Left hindlimb (tissue), 1 donor: ENCODE results near the gene MED12L.
A peak's percentile ranks its signal among the peaks of the same experiment; 100 is the strongest.
"Not testable (repeated sequence)": the region's sequence is repeated elsewhere in the genome, so short reads cannot be mapped to it uniquely, and the experiment has no call there.

ENCODE experiments used
- DNase-seq: peaks from one replicate; pipeline ENCODE4 v3.0.0-alpha.2; 2018

MED12L gene

DNA sequence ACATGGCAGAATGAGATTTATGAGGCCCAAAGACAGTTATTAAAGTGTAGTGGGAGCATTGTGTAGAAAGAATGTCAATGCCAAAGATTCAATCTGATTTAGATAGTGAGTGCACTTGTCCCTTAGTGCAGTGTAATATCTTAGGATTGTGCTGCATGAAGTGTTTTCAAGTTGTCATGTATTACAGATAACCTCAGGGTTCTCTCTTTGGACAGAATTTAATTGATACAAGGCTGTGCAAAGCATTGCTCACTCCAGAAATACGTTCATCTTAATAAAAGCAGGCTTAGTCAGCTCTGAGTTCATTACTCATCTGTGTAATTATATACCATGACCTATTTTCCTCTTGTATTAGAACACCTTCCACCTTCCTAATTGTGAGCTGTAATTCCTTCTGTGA, 133.6 kb downstream of the MED12L start:
- no peak for DNase-seq

DNA sequence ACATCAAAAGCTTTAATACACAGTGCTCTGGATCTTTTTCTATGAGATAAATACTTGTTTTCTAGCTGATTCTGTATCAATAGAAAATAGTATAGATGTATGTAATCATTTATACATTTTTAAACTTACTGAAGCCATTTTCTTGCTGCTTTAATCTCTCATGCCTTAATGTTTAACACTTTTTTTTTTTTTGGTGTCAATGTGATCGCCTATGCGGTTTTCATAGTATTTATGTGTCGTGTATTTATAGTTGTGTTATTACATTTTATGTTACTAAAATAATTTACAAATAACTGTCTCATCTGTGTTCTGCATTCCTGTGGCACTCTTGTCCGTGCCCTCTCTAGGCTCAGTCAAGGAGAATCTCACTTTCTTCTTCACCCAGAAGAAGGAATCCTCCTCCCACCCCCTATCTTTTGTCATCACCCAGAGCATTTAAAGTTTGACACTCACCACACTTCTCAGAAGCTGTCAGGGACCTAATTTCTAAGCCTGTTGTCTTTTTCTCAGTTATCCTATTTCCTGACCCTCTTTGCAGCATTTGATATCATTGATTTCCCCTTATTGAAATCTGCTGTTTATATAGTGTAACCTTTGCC, 138.9 kb downstream of the MED12L start:
- DNase-seq = no peak

- no peak for DNase-seq
Observed at GRCh38 chr3:151225040-151225975, 139.8 kb downstream of the MED12L start.

- no peak for DNase-seq
Observed at GRCh38 chr3:151226088-151226563, 140.7 kb downstream of the MED12L start.

DNA sequence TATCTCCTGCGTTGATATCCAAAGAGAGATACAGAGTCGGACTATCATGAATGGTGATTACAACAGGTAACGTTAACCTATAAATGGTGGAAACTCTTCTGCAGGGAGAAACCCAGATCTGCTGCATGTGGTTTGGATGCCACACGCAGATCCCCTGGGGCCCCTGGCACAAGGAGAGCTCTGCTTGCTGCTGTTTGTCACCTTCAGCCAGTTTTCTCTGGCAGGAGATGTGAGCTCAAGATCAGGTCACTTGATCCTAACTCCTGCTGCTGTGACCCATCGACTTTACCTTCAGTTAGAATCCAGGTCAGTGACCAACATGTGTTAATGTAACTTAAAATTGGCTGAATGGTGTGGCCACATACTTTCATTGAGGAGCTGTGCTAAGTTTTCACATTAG, 141.4 kb downstream of the MED12L start:
- DNase-seq = no peak

GRCh38 chr3:151227266-151227806, 141.9 kb downstream of the MED12L start:
- no peak for DNase-seq

DNA sequence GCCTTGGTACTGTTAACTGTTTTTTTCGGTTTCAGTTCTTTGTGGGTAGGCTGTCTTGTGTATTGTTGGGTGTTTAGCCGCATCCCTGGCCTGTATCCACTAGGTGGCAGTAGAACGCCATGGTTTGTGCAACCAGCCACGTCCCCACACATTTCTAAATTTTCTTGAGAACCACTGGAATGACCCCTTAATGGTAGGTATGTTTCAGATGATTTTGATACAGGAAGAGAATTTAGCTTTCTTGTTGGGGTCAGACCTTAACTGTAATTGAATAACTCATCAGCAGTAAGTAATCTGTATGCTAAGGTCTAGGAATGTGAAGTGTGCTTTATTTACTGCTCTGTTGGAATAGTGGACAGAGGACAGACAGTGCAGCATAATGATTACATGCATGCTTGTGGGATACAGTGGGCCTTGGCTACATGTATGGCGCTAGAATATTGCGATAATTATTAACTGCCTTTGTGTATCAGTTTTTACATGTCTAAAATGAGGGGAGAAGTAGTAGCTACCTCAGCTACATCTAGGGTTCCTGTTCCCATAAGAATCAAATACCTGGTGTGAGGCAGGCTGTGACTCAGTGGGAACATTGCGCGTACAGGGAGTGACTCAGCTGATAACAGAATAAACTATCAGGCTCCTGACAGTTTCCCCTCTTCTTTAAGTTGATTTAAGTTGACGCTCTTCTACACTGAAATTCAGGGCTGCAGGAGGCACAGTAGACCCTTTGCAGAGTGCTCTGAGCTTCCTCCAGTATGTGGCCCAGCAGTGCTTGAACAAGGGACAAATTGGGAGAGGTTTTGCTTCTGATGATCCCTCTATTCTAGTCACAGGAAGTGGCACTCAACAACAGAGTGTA, 142.6 kb downstream of the MED12L start:
- peak; percentile 81 for DNase-seq

GRCh38 chr3:151228666-151229040, 143.2 kb downstream of the MED12L start:
- no peak for DNase-seq

DNA sequence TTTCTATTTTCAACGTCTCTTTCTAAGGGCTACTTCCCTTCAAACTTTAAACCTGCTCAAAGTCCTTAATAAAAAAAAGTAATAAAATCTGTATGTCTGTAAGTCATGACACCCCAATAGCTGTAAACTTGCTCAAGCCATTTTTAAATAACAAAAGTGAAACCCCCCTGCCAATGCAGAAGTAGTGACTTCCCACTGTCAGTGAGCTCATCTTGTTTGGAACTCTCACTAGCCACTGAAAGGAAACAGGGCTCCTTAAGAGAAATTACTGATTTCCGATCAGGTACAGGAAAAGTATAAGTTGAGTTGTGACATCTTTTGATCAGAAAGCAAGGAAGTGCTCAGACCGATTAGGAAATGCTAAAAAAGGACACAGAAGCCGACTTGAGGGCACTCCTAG, 145.2 kb downstream of the MED12L start:
- DNase-seq = no peak

DNA sequence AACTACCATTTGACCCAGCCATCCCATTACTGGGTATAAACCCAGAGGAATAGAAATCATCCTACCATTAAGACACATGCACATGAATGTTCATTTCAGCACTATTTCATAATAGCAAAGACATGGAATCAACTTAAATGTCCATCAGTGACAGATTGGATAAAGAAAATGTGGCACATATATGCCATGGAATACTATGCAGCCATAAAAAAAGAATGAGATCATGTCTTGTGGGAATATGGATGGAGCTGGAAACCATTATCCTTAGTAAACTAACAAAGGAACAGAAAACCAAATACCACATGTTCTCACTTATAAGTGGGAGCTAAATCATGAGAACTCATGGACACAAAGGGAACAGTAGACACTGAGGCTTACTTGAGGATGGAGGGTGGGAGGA, 146.9 kb downstream of the MED12L start:
- DNase-seq = not testable (repeated sequence)

- DNase-seq = no peak
Observed at GRCh38 chr3:151232991-151233390, 147.5 kb downstream of the MED12L start.

- DNase-seq = no peak
Observed at GRCh38 chr3:151234825-151235224, 149.4 kb downstream of the MED12L start.

GRCh38 chr3:151236316-151236715, 150.9 kb downstream of the MED12L start:
- DNase-seq = no peak

GRCh38 chr3:151236736-151237135, 151.3 kb downstream of the MED12L start:
- DNase-seq = no peak

DNA sequence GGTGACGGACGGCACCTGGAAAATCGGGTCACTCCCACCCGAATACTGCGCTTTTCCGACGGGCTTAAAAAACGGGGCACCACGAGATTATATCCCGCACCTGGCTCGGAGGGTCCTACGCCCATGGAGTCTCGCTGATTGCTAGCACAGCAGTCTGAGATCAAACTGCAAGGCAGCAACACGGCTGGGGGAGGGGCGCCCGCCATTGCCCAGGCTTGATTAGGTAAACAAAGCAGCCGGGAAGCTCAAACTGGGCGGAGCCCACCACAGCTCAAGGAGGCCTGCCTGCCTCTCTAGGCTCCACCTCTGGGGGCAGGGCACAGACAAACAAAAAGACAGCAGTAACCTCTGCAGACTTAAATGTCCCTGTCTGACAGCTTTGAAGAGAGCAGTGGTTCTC, 156.5 kb downstream of the MED12L start:
- not testable (repeated sequence) for DNase-seq

DNA sequence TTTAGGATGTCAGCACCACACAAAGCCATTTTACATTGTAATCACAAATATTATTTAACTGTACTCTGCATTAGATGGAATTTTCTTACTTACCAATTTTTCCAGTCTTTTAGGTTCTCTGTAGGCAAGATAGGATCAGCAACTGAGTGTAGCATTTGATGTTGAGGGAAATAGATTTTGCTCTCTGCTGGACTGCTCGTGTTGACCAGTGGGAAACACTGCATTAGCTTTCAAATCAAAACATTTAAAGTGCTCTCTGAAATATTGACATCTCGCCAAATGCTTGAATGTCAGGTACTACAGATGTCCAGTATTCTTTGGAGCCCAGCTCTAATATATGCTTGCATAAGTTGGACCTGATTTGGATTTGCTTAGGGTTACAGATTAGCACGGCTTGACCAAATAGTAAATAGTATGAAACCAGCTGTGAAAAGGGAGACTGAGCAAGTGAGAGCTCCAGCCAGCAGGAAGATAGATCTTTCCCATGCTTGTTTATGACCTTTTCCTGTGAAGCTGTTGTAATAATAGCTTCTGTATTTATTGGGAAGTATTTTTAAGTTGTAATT, 163.4 kb downstream of the MED12L start:
- no peak for DNase-seq

DNA sequence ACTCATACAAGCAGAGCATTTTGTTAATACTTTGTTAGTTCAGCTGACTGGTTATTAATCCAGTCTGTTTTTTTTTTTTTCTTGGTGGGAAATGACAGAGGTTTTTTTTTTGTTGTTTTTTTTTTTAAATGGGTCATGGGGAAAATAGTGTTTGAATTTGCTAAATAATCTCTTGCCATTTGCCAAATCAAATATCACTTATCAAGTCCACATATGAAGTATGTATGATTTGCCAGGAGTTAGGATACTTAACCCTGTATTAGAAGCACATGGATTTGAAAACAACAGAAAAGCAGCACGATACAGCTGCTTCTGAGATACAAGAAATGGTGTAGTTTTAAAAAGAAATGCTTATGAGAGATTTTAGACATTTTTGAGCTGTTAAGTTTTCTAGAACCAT, 171.3 kb downstream of the MED12L start:
- DNase-seq = no peak

DNA sequence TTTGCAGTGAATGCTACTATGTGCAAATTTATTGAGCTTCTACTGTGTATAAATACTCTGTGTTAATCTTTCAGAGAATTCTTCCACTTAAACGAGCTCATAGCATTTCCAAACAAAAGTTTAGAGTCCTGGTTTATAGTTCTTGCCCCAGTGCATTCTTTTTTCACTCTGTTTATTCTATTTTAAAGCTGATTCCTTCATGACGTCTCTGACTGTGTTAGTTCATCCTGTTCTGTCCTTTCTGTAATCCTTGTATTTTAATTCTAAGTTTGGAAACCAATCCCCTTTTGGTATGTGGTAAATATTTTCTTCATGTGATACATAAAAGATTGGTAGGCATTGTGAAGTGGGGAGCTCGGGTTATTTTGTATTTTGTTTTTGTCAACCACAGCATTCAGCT, 174.2 kb downstream of the MED12L start:
- DNase-seq = no peak

DNA sequence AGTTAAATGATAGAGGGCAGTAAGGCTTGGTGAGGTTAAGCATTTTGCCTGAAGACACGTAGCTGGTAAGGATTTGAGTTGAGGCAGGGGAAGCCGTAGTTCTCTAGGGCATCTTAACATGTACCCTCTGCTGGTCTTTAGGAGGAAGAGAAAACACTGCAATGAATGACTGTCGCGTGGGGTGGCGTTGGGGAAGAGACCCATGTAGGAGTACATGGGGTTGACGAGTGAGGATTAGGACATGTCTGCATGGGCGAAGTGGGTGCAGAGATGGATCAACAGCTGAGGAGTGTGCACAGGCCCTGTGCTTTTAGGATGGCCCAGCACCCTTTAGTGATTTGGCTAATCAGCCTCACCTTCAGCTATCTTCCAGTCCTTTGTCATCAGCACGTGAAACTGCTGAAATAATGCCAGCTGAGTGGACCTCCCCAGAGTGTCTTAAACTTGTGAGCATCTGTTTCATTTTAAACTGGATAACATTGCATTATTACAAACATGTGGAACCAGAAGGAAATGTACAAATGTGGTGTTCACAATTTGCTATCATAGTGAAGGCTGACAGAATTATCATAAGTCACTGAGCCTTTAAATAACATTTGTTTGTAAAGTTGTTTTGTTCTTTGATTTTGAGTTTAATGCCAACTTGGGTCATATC, 177.5 kb downstream of the MED12L start:
- DNase-seq = peak; percentile 32

GRCh38 chr3:151264605-151265004, 179.1 kb downstream of the MED12L start:
- DNase-seq = no peak

DNA sequence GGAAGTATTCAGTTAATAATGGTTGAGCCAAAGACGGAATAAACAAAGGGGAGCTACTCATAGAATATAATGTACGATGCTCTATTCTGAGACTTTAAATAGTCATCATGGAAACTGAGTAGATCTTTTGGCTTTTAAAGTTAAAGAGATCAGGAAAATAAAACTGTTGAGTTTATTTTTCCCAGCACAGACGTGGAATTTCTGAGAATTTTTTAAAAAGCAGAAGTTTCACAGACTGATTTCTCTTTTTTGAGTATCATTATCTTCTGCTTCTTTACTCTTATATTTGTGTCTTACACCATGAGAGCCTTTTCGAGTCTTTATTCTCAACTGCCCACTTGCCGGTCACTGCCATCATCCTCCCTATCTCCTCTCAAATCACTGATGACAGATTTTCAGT, 179.7 kb downstream of the MED12L start:
- DNase-seq = no peak

DNA sequence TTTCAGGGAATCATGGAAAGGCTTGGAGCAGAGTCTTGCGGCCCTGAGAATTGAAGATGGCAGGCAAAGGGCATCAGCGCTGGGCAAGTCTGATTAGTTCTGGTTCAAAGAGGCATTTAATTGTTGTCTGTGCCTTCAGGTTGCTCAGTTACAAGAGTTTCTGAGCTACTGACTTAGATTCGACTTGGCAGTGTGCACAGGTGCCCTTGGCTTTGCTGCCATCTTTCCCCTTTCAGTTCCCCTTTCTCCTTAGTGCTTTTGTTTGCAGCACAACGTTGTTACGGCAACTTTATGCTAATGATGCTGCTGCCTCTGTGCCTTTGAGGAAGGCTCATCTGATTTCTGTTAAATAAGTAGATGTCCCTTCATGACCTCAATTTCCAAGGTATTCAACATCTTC, 180.4 kb downstream of the MED12L start:
- no peak for DNase-seq
